Thyroid gland (tissue), 4 donors: ENCODE data around the gene ADAMTS1.

Experiments
- CTCF ChIP-seq, 6 experiments: fragments of 200-600 bp in 3 of 6; fragments of 450-650 bp in 3 of 6; sonication (generic) in 3 of 6; IDR thresholded peaks; one replicate each; pipeline ENCODE4 v1.5.1; 2016 to 2019; ENCODE audit warnings: antibody characterized with exemption in 6 of 6, mild to moderate bottlenecking in 2 of 6, inconsistent platforms in 1 of 6, moderate library complexity in 1 of 6
- POLR2A ChIP-seq, 2 donors: fragments of 450-650 bp; IDR thresholded peaks; one replicate each; pipeline ENCODE4 v1.6.1; 2017; ENCODE audit warnings: antibody characterized with exemption in 2 of 2, mild to moderate bottlenecking in 2 of 2, moderate library complexity in 1 of 2

- TF ChIP-seq CTCF (IDR thresholded peaks at IDR 0.05) (no peak), POLR2A (IDR thresholded peaks at IDR 0.05) (no peak)
Observed at GRCh38 chr21:26874347-26874746, 29.1 kb upstream of the ADAMTS1 start.
